NB4 (cell line): ENCODE data around the gene TMCC1.

Experiments used
- CTCF ChIP-seq: IDR thresholded peaks from one replicate; pipeline ENCODE4 v1.5.1; 2012; ENCODE audit warnings: low read depth, low read length
- POLR2A ChIP-seq: IDR thresholded peaks from 2 replicates; pipeline ENCODE4 v1.6.1; 2011; ENCODE audit warnings: mild to moderate bottlenecking; ENCODE audit not compliant: insufficient read length; ENCODE audit errors: extremely low read depth
- TF ChIP-seq, protein P1 (sequence below): IDR thresholded peaks from 2 replicates; pipeline ENCODE4 v1.6.1; 2011; ENCODE audit warnings: low read depth, low read length

DNA sequence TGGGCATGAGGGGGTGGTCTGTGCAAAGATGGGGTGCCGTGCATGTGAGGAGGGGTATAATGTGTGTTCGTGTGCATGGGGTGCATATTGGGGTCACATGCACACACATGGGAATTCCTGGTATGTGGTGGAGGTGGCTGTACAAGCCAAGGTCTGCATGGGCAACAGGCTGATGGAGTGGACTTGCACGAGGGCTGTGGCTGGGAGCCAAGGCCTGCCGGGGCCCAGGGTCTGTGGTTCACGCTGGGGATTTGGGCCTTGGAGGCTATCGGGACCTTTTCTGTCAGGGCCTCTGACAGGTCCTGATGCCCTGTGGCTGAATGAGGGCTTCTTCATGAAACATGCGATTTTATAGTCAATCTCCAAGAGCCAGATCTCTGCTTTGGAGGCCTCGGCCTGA, 277.2 kb downstream of the TMCC1 start:
- TF ChIP-seq CTCF (no peak), POLR2A (no peak)
- TF ChIP-seq, protein P1, sequence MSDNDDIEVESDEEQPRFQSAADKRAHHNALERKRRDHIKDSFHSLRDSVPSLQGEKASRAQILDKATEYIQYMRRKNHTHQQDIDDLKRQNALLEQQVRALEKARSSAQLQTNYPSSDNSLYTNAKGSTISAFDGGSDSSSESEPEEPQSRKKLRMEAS, result no peak
